ENCODE results near the gene CCDC13. TPM values are rescaled to one million over a fixed set of nuclear protein-coding genes. Genes with fewer than 3 reads are reported as not detected.

The CCDC13 gene
- total RNA-seq, 1 donor from 2014 or later = 1.7 TPM

- Mint-ChIP-seq H3K36me3 (ENCODE audit: low read depth) (no peaks in the 10 kb centered on the region), H3K4me1 (no peaks in the 10 kb centered on the region), H3K27me3 (peaks cover 5% of the 10 kb centered on the region), H3K27ac (no peak overlapping the region), H3K9me3 (no peaks in the 10 kb centered on the region), H3K4me3 (no peak overlapping the region)
- no peak for DNase-seq
- POLR2A ChIA-PET = no interaction called here
- no peak for ATAC-seq (ENCODE audit: low read depth)
- intact Hi-C loops (cut with micrococcal nuclease) = no loop called here
- CTCF ChIA-PET = no interaction called here
- no peak for TF ChIP-seq CTCF (IDR thresholded peaks at IDR 0.05)
These were observed 44.2 kb downstream of the CCDC13 start for GRCh38 chr3:42728668-42729364.

- Mint-ChIP-seq H3K4me3 (no peak overlapping the region), H3K4me1 (no peaks in the 10 kb centered on the region), H3K36me3 (ENCODE audit: low read depth) (no peaks in the 10 kb centered on the region), H3K27me3 (peaks cover 8% of the 10 kb centered on the region), H3K9me3 (no peaks in the 10 kb centered on the region), H3K27ac (no peak overlapping the region)
- ChIA-PET POLR2A (no interaction called here), CTCF (no interaction called here)
- ATAC-seq (ENCODE audit: low read depth) (no peak), DNase-seq (no peak)
- intact Hi-C loops (cut with micrococcal nuclease) = no loop called here
- no peak for TF ChIP-seq CTCF (IDR thresholded peaks at IDR 0.05)
These were observed 45.0 kb downstream of the CCDC13 start for GRCh38 chr3:42728056-42728455.

- Mint-ChIP-seq H3K4me1 (no peaks in the 10 kb centered on the region), H3K9me3 (no peaks in the 10 kb centered on the region), H3K4me3 (no peak overlapping the region), H3K36me3 (ENCODE audit: low read depth) (no peaks in the 10 kb centered on the region), H3K27ac (no peak overlapping the region), H3K27me3 (peaks cover 11% of the 10 kb centered on the region)
- no peak for TF ChIP-seq CTCF (IDR thresholded peaks at IDR 0.05)
- ChIA-PET POLR2A (no interaction called here), CTCF (no interaction called here)
- intact Hi-C loops (cut with micrococcal nuclease) = no loop called here
- DNase-seq = no peak
- no peak for ATAC-seq (ENCODE audit: low read depth)
These were observed 47.6 kb downstream of the CCDC13 start for GRCh38 chr3:42725454-42725853.

GRCh38 chr3:42723219-42723618, 49.8 kb downstream of the CCDC13 start:
- intact Hi-C loops (cut with micrococcal nuclease) = no loop called here
- no peak for TF ChIP-seq CTCF (IDR thresholded peaks at IDR 0.05)
- CTCF ChIA-PET = no interaction called here
- H3K9me3 Mint-ChIP-seq = no peaks in the 10 kb centered on the region
- peaks cover 12% of the 10 kb centered on the region for H3K27me3 Mint-ChIP-seq
- H3K4me3 Mint-ChIP-seq = no peak overlapping the region
- POLR2A ChIA-PET = no interaction called here
- no peaks in the 10 kb centered on the region for H3K4me1 Mint-ChIP-seq
- no peak for DNase-seq
- ATAC-seq (ENCODE audit: low read depth) = no peak
- H3K27ac Mint-ChIP-seq = no peak overlapping the region
- no peaks in the 10 kb centered on the region for H3K36me3 Mint-ChIP-seq (ENCODE audit: low read depth)

Other genes with a start within 250 kb of the CCDC13 start
- gene SEC22C, start 191.3 kb downstream of the CCDC13 start, total RNA-seq = 36.4 and 38.3 TPM in 2 replicates
- 57.0 and 61.3 TPM in 2 replicates for gene SS18L2, start 182.4 kb downstream of the CCDC13 start, total RNA-seq
- gene NKTR, start 172.6 kb downstream of the CCDC13 start, total RNA-seq = 107 and 126 TPM in 2 replicates
- gene ZBTB47, start 119.6 kb downstream of the CCDC13 start, total RNA-seq = 0.88 and 1.1 TPM in 2 replicates
- not detected in 2 replicates for gene KLHL40, start 87.7 kb downstream of the CCDC13 start, total RNA-seq
- not detected in 2 replicates for gene HHATL, start 70.5 kb downstream of the CCDC13 start, total RNA-seq
- gene HIGD1A, start 31.2 kb upstream of the CCDC13 start, total RNA-seq = 35.9 and 38.2 TPM in 2 replicates
- gene ACKR2, start 36.2 kb upstream of the CCDC13 start, total RNA-seq = 0.22 and 0.76 TPM in 2 replicates
- gene CYP8B1, start 102.6 kb upstream of the CCDC13 start, total RNA-seq = not detected in 2 replicates
- 0.42 and 0.64 TPM in 2 replicates for gene ZNF662, start 132.9 kb upstream of the CCDC13 start, total RNA-seq
- not detected in 2 replicates for gene GASK1A, start 206.1 kb upstream of the CCDC13 start, total RNA-seq

All from activated B cell treated with CpG ODN at 0.5 μM for 24 hours (primary cell).